ENCODE data around the gene NFASC.

The NFASC gene

DNA sequence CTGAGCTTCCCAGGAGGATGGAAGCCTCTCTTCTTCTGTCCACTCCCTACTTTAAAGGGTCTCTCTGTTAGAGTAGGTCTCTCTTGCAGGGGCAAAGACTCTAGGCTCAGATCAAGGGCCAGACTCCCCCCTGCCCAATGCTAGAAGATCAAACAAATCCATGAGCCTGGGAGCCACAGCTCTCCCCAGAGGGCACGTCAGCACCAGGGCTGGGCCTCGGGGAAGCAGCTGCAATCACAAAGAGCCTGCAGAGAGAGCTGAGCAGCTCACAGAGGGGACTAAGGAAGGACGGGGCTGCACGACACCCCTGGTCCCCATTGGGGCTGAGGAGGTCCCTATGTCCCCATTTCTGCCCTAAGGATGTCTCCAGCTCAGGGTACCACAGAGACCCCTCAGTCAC lies 176.2 kb downstream of the NFASC start:
- no peak for DNase-seq

GRCh38 chr1:205047764-205048231 lies 177.1 kb downstream of the NFASC start:
- no peak for DNase-seq

GRCh38 chr1:205048382-205048781 lies 177.7 kb downstream of the NFASC start:
- DNase-seq, result no peak

GRCh38 chr1:205049479-205049878 lies 178.8 kb downstream of the NFASC start:
- DNase-seq, result no peak

- no peak for DNase-seq
Observed at GRCh38 chr1:205052690-205053089, 182.0 kb downstream of the NFASC start.

- DNase-seq, result no peak
Observed at GRCh38 chr1:205053296-205053695, 182.6 kb downstream of the NFASC start.

DNA sequence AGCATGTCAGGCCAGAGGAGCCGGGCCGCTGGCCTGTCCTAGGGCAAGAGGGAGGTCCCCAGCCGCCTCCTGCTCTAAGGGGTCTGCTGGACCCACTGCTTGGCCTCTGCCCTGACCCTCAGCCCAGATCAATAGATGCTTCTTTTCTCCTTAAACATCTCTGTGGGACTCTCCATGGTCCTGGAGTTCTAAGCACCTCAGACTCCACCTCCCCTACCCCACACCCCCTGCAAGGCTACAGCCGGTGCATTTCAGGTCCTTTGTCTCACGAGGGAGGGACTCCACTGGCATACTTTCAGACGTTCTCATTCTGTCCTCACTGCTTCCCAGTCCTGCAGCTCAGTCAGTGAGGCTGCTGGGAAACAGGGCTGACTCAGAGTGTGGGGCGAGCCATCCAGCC lies 183.4 kb downstream of the NFASC start:
- no peak for DNase-seq

GRCh38 chr1:205056188-205056611 lies 185.5 kb downstream of the NFASC start:
- DNase-seq, result no peak

DNA sequence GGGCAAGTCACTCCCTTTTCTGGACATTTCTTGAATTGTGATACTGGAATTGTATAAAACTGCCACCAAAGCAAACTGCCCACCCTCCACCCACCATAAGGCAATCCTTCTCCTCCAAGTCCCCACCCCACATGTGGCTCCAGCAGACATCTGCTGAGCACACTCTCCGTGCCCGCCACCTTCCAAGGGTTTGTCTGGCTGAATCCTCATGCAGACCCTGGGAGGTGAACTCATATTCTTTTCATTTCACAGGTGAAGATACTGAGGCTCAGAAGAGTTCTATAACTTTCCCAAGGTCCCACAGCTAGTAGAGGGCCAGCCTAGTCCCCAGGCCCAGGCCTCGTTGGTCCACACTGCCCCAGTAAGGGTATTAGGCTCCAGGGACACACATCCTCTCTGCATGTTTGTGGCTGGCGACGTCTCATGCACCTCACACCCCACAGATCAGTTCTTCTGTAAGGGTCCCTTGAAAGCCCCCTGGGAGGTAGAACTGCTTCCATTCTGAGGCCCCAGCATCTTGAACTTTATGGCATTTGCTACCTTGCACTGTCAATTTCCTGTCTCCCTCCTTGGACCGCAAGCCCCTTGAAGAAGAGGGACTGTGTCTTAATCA lies 186.4 kb downstream of the NFASC start:
- no peak for DNase-seq

DNA sequence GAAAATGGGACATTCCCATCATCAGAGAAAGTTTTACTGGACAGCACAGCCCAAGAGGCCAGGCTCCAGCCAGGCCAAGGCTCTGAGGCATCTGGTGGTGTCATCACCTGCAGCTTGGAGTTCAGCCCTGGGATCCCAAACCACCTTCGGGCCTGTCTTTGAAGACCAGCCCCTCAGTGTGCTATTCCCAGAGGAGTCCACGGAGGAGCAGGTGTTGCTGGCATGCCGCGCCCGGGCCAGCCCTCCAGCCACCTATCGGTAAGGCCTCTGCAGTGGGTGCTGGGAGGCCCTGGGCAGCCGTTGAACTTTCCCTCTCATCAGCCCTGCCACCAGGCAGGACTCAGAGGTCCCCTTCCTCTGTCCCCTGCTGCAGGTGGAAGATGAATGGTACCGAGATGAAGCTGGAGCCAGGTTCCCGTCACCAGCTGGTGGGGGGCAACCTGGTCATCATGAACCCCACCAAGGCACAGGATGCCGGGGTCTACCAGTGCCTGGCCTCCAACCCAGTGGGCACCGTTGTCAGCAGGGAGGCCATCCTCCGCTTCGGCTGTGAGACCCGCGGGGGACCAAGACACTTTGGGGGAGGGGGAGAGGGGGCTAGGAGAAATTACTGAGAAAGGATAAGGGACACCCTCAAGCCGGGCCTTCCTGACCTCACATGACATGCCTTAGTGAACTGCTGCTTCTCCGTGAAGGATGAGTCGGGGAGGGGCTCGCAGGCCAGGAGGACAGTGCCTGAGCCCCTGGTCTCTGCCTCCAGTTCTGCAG lies 187.3 kb downstream of the NFASC start:
- no peak for DNase-seq

- DNase-seq, result no peak
Observed at GRCh38 chr1:205058853-205059252, 188.2 kb downstream of the NFASC start.

DNA sequence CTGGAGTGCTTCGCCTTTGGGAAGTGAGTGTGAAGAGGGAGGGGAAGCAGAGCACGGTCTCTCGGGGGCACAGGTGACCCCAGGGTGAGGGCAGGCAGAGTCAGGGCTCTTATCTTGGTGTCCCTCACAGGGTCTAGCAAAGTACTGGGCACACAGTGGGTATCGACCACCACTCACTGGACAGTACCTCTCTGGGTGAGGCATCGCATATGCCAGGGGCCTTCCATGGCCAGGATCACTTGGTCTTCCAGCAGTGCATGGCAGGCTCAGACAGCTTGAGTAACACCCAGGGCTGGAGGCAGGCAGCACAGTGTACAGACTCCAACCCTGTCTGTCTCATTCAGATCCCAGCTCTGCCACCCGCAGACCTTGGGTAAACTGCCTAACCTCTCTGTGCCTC lies 189.0 kb downstream of the NFASC start:
- DNase-seq, result no peak

DNA sequence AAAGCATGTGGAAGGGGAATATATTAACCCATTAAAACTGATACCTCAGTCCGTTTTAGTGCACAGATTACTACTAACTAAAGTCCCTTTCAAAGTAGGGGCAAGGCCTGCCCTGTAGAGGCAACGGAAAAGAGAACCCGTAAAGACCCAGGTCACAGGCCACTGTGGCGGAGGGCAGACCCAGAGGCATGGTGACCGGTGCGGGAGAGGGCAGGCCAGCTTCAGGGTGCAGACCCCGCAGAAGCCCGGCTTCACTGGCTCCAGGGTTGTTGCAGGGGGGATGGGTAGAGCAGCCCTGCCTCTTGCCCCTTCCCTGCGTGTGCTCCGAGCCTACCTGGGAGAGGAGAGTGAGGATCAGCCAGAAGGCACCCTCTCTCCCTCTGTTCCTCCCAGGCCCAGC lies 190.1 kb downstream of the NFASC start:
- DNase-seq, result no peak

- DNase-seq, result no peak
Observed at GRCh38 chr1:205061227-205061626, 190.6 kb downstream of the NFASC start.

DNA sequence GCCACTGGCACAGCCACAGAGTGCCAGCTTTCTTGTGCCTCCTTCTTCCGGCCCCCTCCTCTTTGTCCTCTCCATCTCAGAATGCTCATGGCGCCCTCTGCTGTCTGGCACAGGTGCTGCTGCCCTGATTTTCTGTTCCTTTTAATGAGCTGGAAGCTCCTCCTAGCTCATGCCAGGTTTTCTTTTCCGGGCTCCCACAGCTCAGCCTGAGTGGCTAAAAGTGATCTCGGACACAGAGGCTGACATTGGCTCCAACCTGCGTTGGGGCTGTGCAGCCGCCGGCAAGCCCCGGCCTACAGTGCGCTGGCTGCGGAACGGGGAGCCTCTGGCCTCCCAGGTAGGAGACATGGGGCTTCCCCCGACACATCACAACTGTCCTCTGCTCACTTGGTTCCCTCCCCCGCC lies 191.0 kb downstream of the NFASC start:
- DNase-seq, result peak; percentile 45

DNA sequence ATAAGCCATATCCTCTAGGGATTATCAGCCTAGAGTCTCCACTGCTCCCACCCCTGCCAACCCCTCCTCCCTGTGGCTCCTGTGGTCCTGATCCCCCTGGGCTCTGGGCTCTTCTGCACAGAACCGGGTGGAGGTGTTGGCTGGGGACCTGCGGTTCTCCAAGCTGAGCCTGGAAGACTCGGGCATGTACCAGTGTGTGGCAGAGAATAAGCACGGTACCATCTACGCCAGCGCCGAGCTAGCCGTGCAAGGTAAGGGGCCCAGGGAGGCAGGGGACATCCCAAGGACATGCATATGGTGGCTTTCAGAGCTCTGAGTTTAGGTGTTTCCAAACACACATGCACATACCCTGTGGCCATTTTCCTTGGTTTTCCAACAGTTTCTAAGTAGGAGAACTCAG lies 191.7 kb downstream of the NFASC start:
- DNase-seq, result no peak

- no peak for DNase-seq
Observed at GRCh38 chr1:205062895-205063294, 192.2 kb downstream of the NFASC start.

DNA sequence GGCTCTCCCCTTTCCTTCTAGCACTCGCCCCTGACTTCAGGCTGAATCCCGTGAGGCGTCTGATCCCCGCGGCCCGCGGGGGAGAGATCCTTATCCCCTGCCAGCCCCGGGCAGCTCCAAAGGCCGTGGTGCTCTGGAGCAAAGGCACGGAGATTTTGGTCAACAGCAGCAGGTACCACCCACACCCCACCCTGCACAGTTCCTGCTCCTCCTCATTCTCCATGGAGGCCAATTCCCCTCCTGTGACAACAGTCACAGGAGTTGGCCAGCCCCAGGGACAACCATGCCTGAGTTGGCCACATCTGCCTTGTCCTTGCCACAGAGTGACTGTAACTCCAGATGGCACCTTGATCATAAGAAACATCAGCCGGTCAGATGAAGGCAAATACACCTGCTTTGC lies 193.6 kb downstream of the NFASC start:
- no peak for DNase-seq

- DNase-seq, result no peak
Observed at GRCh38 chr1:205064741-205065316, 194.2 kb downstream of the NFASC start.

GRCh38 chr1:205065666-205066065 lies 195.0 kb downstream of the NFASC start:
- DNase-seq, result no peak

GRCh38 chr1:205066141-205066818 lies 195.6 kb downstream of the NFASC start:
- DNase-seq, result no peak

- DNase-seq, result no peak
Observed at GRCh38 chr1:205067031-205067430, 196.4 kb downstream of the NFASC start.

- no peak for DNase-seq
Observed at GRCh38 chr1:205068001-205068400, 197.3 kb downstream of the NFASC start.
